ENCODE measurements around the gene MYPN.
"Not testable (repeated sequence)": the region's sequence is repeated elsewhere in the genome, so short reads cannot be mapped to it uniquely, and the experiment has no call there.

The MYPN gene

GRCh38 chr10:68138526-68138925 is 29.2 kb downstream of the MYPN start:
- Mint-ChIP-seq H3K27me3 (peaks cover 14% of the 10 kb centered on the region), H3K27ac (no peak overlapping the region), H3K9me3 (no peaks in the 10 kb centered on the region), H3K4me3 (no peak overlapping the region), H3K4me1 (no peaks in the 10 kb centered on the region)
- ATAC-seq (no peak), DNase-seq (no peak)

GRCh38 chr10:68139448-68140272 is 30.4 kb downstream of the MYPN start:
- no peak overlapping the region for H3K4me3 Mint-ChIP-seq
- DNase-seq = no peak
- ATAC-seq = no peak
- no peaks in the 10 kb centered on the region for H3K4me1 Mint-ChIP-seq
- peaks cover 14% of the 10 kb centered on the region for H3K27me3 Mint-ChIP-seq
- no peak overlapping the region for H3K27ac Mint-ChIP-seq
- H3K9me3 Mint-ChIP-seq = no peaks in the 10 kb centered on the region

GRCh38 chr10:68142761-68143160 is 33.5 kb downstream of the MYPN start:
- H3K4me1 Mint-ChIP-seq = no peaks in the 10 kb centered on the region
- H3K27me3 Mint-ChIP-seq = peaks cover 14% of the 10 kb centered on the region
- H3K27ac Mint-ChIP-seq = no peak overlapping the region
- no peak overlapping the region for H3K4me3 Mint-ChIP-seq
- H3K9me3 Mint-ChIP-seq = no peaks in the 10 kb centered on the region
- DNase-seq (no peak), ATAC-seq (no peak)

GRCh38 chr10:68144709-68145108 is 35.4 kb downstream of the MYPN start:
- Mint-ChIP-seq H3K27me3 (peaks cover 13% of the 10 kb centered on the region), H3K4me1 (no peaks in the 10 kb centered on the region), H3K4me3 (no peak overlapping the region), H3K27ac (no peak overlapping the region), H3K9me3 (no peaks in the 10 kb centered on the region)
- no peak for DNase-seq
- ATAC-seq = no peak

- Mint-ChIP-seq H3K4me1 (no peaks in the 10 kb centered on the region), H3K9me3 (no peaks in the 10 kb centered on the region), H3K4me3 (no peak overlapping the region), H3K27ac (no peak overlapping the region), H3K27me3 (peaks cover 3% of the 10 kb centered on the region)
- DNase-seq (no peak), ATAC-seq (no peak)
Observed at GRCh38 chr10:68145705-68146104, 36.4 kb downstream of the MYPN start.

- Mint-ChIP-seq H3K4me3 (no peak overlapping the region), H3K27me3 (no peaks in the 10 kb centered on the region), H3K9me3 (no peaks in the 10 kb centered on the region), H3K4me1 (no peaks in the 10 kb centered on the region), H3K27ac (no peak overlapping the region)
- ATAC-seq = no peak
- no peak for DNase-seq
Observed at GRCh38 chr10:68146133-68146532, 36.8 kb downstream of the MYPN start.

GRCh38 chr10:68151453-68151852 is 42.2 kb downstream of the MYPN start:
- ATAC-seq = no peak
- H3K4me1 Mint-ChIP-seq = no peaks in the 10 kb centered on the region
- no peak overlapping the region for H3K27ac Mint-ChIP-seq
- DNase-seq = no peak
- H3K9me3 Mint-ChIP-seq = no peaks in the 10 kb centered on the region
- no peak overlapping the region for H3K4me3 Mint-ChIP-seq
- peaks cover 8% of the 10 kb centered on the region for H3K27me3 Mint-ChIP-seq

- DNase-seq (no peak), ATAC-seq (peak; percentile 64)
- no peak overlapping the region for H3K27ac Mint-ChIP-seq
- H3K4me1 Mint-ChIP-seq = no peaks in the 10 kb centered on the region
- no peak overlapping the region for H3K4me3 Mint-ChIP-seq
- no peaks in the 10 kb centered on the region for H3K9me3 Mint-ChIP-seq
- peaks cover 8% of the 10 kb centered on the region for H3K27me3 Mint-ChIP-seq
Observed at GRCh38 chr10:68153473-68154210, 44.4 kb downstream of the MYPN start.

GRCh38 chr10:68154211-68154497 is 44.9 kb downstream of the MYPN start:
- DNase-seq = no peak

GRCh38 chr10:68155615-68156210 is 46.4 kb downstream of the MYPN start:
- peaks cover 8% of the 10 kb centered on the region for H3K27me3 Mint-ChIP-seq

More at GRCh38 chr10:68154211-68154497, 44.9 kb downstream of the MYPN start:
- H3K9me3 Mint-ChIP-seq = no peaks in the 10 kb centered on the region
- H3K4me1 Mint-ChIP-seq = no peaks in the 10 kb centered on the region
- no peak overlapping the region for H3K27ac Mint-ChIP-seq
- H3K4me3 Mint-ChIP-seq = no peak overlapping the region
- H3K27me3 Mint-ChIP-seq = peaks cover 8% of the 10 kb centered on the region
- ATAC-seq = no peak

GRCh38 chr10:68156373-68157185 is 47.3 kb downstream of the MYPN start:
- no peaks in the 10 kb centered on the region for H3K9me3 Mint-ChIP-seq
- H3K4me3 Mint-ChIP-seq = no peak overlapping the region
- ATAC-seq (peak; percentile 65), DNase-seq (peak; percentile 27 to 44)
- no peak overlapping the region for H3K27ac Mint-ChIP-seq
- H3K27me3 Mint-ChIP-seq = peaks cover 8% of the 10 kb centered on the region
- no peaks in the 10 kb centered on the region for H3K4me1 Mint-ChIP-seq

More at GRCh38 chr10:68155615-68156210, 46.4 kb downstream of the MYPN start:
- H3K27ac Mint-ChIP-seq = no peak overlapping the region
- no peaks in the 10 kb centered on the region for H3K4me1 Mint-ChIP-seq
- ATAC-seq = no peak
- no peaks in the 10 kb centered on the region for H3K9me3 Mint-ChIP-seq
- DNase-seq = no peak
- H3K4me3 Mint-ChIP-seq = no peak overlapping the region

- H3K4me1 Mint-ChIP-seq = not testable (repeated sequence)
Observed at GRCh38 chr10:68157522-68157921, 48.2 kb downstream of the MYPN start.

GRCh38 chr10:68158031-68158430 is 48.7 kb downstream of the MYPN start:
- ATAC-seq = no peak
- Mint-ChIP-seq H3K27me3 (peaks cover 8% of the 10 kb centered on the region), H3K4me1 (no peaks in the 10 kb centered on the region), H3K4me3 (no peak overlapping the region), H3K9me3 (no peaks in the 10 kb centered on the region), H3K27ac (no peak overlapping the region)
- DNase-seq = no peak

More at GRCh38 chr10:68157522-68157921, 48.2 kb downstream of the MYPN start:
- not testable (repeated sequence) for H3K27ac Mint-ChIP-seq, H3K9me3 Mint-ChIP-seq, ATAC-seq, H3K27me3 Mint-ChIP-seq, H3K4me3 Mint-ChIP-seq, DNase-seq

- H3K27ac Mint-ChIP-seq = no peak overlapping the region
- H3K9me3 Mint-ChIP-seq = no peaks in the 10 kb centered on the region
- H3K4me1 Mint-ChIP-seq = peaks cover 4% of the 10 kb centered on the region
- ATAC-seq (peak; percentile 99), DNase-seq (peak in 1 of 2 donors; percentile 13)
- no peaks in the 10 kb centered on the region for H3K27me3 Mint-ChIP-seq
- H3K4me3 Mint-ChIP-seq = no peak overlapping the region
Observed at GRCh38 chr10:68163735-68164134, 54.4 kb downstream of the MYPN start.

GRCh38 chr10:68165643-68166042 is 56.4 kb downstream of the MYPN start:
- Mint-ChIP-seq H3K4me3 (no peak overlapping the region), H3K27me3 (no peaks in the 10 kb centered on the region), H3K4me1 (peaks cover 4% of the 10 kb centered on the region), H3K27ac (no peak overlapping the region), H3K9me3 (no peaks in the 10 kb centered on the region)
- DNase-seq = no peak
- no peak for ATAC-seq

Measured in stimulated activated naive CD8-positive, alpha-beta T cell treated with anti-CD3 and anti-CD28 coated beads, Interleukin-15, amount 100 ng/mL, for 72 hours (primary cell).